HG03378 (cell line): ENCODE measurements around the gene CFAP221.

Experiments
- ATAC-seq: cut with Tn5 transposase; IDR thresholded peaks from one replicate; pipeline ENCODE4 v1.9.1; 2021; ENCODE audit warnings: mild to moderate bottlenecking, moderate library complexity; ENCODE audit not compliant: unreplicated experiment

The CFAP221 gene

DNA sequence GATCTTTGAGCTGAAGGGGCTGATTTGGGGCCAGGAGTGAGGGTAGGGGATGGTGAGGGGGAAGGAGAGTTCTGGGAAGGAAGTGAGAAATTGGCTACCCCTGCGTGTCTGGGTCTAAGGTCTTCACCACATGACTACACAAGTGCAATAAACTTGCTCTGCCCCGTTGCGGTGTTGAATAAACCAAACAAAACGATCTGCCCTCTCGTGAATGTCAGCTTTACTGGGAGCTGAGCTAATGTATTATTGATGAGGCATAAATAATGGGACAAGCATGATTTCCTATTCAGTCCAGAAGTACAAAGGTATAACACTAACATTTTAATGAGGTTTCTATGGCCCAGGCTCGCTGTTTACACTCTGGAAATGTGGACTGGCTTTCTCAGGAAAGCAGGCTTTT is 8.0 kb upstream of the CFAP221 start:
- ATAC-seq: no peak

DNA sequence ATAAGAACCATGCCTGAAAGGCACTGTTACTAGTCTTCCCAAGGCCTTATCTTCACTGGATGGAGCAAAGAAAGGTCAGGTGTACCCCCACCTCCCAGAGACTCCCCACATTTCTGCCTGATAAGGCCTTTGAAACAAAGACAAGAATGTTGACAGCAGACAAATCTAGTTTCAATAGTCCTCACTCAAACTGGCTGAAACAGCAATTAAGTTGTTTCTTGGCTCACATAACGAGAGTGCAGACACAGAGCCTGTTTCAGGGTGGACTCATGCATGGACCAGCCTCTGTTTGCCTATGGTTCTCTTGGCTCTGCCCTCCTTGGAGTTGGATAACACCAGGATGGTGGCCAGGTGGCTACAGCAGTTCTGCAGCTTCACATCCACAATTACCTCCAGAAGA is 7.5 kb upstream of the CFAP221 start:
- no peak for ATAC-seq

DNA sequence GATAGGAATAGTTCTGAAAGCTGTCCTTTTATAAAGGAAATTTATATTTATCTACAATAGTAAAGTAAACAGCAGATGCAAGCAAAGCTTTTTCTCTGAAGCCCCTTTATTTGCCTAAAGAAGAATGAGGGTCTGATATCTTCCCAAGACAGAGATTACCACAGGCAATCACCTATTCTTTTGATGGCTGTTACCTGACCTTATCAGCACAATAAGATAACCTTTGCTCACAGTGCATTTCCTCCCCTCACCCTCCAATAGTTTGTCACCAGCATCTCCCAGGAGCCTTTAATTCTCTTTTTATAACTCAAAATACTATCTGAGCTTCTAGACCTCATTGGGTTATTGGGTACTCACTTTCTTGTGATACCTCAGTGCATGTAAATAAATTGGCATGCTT is 6.5 kb upstream of the CFAP221 start:
- ATAC-seq: no peak

DNA sequence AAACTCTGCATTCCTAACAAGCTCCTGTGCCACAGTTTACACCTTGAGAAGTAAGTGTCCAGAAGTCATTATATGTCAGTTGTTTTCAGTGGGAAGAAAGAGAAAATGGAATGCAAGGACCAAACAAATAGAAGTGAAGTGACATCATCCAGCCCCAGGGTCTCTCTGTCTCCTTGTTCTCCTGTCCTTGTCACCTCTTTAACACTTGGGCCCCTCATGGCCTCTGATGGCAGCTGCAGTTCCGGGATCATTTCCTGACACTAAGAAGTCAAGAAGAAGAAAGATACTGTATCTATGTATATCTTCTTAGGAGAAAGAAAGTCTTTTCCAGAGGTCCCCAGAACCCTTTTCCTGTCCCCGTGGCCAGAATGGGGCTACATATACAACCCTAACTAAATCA is 2.8 kb upstream of the CFAP221 start:
- no peak for ATAC-seq

DNA sequence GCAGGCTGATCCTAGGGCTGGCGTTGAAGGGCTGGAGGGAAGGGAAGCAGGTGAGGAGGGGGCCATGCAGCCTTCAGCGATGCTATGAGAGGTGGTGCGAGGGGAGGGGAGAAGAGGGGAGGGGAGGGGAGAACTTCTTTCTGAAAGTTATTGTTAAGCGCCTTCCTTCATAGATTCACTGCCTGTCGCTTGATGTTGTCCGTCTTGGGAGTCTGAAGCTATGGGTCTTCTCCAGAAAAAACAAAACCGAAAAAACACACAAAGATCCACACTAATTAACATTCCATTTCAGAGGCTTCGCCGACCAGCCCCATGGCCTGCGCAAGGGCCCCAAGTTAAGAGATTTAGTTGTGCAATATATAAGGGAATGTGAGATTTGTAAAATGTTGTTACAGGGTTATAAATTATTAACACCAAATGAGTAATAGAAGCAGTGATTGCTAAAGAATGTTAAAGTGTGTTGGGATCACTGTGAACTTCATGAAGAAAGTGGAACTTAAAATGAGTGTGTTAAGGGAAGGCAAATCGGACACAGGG is 758 bp downstream of the CFAP221 start:
- ATAC-seq: no peak

DNA sequence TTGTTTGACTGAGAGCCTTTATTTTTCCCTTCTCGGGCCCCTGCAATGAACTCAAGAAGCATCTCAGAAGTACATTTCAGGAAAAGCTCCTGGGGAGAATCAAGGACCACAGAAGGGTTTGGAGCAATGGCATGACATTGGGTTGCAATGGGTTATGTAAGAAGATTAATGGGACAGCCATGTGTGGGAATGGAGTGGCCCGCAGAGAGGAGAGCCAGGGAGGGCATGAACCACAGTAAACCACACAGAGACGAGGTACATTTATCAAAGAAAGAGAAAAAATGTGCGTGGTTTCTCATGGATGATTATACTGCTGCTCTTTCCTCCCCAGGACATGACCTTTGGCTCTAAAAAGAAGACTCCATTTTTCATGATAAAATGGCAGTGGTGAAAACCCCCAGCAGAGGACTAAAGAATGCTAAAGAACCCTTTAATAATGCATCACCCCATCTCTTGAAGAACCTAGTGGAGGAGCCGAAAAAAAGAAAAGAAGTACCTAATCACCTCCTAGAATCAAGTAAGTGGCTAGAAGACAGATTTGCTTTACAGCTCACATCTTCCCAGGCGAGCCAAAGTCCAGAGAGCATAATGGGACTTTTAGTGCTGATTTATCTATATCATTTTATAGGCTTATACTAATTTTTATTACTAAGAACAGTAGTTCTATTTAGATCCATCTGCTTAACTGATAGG is 1.7 kb downstream of the CFAP221 start:
- no peak for ATAC-seq

DNA sequence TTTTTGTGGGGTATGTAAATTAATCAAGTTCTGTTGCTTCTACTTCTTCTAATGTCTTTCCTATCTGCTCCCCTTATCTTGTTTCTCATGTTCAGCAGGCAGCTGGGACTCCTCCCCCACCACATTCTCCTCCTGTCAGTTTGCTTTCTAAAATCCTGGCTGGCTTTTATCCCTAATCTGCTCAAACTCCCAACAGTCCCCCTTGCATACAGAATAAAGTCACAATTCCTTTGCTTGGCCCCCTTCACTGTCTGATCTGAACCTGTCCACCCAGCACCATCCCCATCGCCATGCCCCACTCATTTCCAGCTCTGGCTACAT is 2.2 kb downstream of the CFAP221 start:
- no peak for ATAC-seq

DNA sequence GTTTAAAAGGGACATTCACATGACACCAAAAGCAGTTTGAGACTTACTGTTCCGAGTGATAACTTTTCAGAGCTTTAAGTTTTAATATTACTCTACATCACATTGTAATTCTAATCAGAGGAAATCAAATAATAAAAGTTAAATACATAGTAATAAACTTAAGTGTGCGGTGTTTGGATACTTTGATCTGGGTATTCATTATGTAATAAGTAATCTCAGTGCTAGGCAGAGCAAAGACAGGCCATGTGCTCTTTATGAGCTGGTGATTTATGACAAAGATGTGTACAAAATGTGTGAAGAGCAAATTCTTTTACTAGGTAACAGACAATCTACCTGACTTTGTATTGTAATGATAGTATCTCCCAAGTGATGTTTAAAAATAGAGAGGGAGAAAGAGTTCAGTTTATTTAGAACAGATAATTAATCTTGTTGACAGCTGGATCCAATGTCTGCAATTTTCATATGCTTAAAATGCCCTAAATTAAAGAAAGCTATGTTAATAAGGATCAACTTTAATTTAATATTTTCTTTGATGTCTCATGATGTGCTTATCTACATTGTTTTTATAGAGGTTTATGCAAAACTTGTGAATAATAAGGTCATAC is 4.4 kb downstream of the CFAP221 start:
- no peak for ATAC-seq

DNA sequence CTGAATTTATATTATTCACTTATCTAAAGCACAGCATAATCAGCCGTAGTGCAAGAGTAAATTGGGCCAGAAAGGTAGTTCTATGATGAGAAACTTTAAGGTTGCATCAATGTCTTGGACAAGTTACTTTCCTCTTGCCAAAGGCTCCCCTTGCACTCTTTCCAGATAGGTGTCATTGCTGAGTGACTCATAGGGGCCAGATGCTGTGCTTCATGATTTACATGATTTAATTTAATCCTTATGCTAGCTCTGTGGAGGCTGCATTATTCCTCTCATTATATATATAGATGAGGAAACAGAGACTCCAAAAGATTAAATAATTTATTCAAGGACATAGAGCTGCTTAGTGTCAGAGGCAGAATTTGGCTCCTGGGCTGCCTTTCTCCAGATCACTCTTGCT is 5.0 kb downstream of the CFAP221 start:
- no peak for ATAC-seq

DNA sequence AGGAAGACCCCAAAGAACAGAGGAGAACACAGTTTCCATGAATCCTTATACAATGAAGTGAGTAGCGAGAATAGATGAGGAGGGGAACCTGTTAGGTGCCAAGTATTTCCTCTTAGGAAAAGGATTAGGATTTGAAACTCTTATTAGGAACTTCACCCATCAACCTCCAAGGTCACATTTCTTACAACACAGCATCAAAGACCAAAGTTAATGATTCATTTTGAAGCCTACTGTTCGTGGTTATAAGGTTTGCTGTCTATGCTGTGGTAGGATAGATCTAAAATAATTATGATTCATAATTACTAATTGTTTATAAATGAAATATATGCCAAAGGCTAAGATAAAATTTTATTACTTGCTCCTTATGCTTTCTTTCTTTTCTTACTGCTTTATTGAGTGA is 6.1 kb downstream of the CFAP221 start:
- no peak for ATAC-seq

DNA sequence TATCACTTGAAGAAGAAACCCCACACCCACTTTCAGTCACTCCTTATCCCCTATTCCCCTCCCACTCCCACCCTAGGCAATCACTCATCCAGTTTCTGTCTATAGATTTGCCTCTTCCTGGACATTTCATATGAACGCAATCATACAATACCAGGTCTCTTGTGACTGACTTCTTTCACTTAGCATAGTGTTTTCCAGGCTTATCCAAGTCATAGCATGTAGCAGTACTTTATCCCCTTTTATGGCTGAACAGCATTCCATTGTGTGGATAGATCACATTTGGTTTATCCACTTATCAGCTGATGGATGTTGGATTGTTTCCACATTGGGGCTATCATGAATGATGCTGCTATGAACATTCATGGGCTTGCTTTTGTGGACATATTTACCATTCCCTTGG is 6.6 kb downstream of the CFAP221 start:
- ATAC-seq: no peak

DNA sequence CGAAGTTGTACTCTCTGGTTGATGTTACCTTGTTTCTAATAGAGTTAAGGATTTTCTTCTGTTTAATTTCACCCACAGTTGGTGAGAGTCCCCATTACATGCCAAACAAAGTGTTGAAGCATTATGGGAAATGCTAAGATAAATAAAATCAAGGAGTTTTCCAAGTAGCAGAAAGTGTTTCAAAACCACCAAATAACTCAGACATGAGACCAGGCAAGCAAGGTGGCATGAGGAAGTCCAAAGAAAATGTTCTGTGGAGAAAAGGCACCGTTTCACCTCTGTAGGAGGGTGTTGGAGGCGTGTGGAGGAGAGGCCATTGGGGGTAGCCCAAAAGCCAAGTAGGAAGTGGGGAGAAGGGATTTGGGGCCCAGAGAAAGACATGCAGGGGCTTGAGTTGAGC is 8.7 kb downstream of the CFAP221 start:
- no peak for ATAC-seq

DNA sequence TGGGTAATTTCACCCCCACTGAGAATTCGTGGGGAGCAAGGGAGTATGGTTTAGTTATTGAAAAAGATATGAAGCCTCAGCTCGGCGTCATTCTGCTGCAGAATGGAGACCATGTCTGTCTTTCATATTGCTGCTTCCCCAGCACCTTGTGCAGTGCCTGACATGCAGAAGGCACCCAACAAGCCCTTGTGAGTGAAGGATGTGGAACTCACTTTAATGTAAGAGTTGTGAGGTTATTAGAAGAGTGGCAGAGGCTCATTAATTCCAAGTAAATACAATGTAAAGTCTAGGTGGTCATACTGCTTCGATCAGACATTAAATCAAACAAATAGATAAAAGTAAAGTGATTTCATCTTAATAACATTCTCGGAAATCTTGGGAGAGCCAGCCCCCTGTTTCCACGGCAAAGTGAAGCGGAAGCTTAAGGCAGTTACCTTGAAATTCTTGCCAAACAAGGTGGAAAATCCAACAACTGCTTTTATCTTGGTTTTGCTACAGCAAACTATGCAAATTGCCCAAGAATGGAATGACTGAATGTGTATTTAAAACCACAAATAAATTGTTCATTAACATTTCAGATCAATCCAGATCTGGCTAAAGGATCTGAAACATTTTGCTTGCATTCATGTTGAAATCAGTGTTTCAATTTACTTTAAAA is 9.6 kb downstream of the CFAP221 start:
- no peak for ATAC-seq

DNA sequence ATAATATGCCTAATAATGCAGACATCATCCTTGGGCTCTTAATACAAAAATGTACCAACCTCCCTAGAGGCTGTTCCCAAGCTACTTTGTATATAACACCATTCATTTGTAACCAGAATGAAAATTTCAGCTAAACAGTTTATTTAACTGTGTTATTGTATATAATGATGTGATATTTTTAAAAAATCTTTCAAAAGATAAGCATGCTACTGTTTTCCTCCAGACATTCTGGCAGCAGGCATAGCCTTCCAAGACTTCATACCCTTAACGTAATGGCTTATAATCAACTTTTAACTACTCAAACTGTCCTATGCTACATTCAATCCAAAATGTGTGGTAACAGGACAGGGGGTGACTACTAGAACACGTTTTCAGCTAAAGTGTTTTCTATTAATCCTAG is 21.2 kb downstream of the CFAP221 start:
- no peak for ATAC-seq

DNA sequence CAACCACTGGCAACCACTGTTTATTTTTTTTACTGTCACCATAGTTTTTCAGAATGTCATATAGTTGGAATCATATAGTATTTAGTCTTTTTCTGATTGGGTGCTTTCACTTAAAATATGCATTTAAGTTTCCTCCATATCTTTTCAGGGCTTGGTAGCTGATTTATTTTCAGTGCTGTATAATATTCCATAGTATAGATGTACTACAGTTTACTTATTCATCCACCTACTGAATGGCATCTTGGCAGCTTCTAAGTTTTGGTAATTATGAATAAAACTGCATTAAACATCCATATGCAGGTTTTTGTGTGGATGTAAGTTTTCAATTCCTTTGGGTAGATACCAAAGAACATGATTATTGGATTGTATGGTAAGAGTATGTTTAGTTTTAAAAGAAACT is 23.0 kb downstream of the CFAP221 start:
- ATAC-seq: no peak

DNA sequence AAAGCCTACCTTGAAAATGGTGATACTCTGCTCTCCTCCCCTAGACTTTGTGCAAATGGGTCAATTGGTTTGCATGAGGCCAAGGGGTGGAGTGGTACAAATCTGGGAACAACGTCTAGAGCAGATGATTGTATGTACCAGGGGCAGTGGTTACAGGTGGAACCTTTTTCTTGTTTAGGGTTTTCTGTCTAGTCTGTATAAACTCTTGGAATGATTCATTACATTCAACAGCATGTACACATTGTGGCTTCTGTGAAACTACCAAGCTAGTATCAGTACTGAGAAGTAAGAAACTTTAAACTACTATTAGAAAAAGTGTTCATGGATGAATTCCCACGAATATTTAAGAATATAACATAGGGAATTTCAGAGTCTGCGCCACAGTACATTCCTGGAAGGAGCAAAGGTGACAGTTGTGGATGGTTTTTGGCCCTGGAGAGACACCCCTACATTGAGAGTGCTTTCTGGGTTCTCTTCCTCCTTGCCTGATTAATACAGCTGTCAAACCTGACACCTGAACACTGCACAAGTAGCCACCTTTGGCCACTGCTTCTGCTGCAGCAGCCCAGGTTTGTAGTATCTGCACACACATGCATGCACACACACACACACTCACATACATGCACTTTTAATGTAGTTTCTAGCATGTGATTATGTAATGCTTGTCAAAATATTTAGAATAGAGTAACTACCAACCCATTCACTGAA is 30.0 kb downstream of the CFAP221 start:
- peak; percentile 99 for ATAC-seq

DNA sequence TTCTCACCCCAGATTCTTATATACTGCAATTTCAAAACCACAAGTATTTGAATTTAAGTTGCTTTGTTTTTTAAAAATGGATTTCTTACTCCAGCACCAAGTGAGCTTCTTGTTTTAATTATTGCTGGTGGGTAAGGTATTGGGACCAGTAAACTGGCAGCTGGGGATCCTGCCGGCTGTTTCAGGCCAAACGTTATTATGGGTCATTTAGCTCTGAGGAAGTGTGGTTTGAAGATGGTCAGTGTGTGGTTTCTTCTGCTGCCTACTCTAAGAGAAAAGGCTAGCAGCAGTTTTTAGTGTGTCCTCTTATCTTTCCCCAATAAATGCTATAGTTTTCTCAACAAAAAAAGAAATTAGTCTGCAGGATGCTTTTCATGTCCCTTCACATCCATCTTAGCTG is 30.6 kb downstream of the CFAP221 start:
- ATAC-seq: no peak

DNA sequence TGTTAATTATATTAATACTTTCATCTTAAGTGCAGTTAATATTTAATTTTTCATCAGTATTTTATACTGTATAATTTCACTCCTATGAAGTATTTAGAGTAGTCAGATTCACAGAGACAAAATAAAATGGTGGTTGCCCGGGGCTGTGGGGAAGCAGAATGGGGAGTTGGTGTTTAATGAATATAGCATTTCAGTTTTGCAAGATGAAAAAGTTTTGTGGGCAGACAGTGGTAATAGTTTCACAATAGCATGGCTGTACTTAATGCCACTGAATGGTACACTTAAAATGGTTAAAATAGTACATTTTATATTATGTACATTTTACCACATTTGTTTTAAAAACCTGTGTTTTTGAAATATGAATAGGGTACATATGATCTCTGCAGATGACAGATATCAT is 31.2 kb downstream of the CFAP221 start:
- no peak for ATAC-seq

DNA sequence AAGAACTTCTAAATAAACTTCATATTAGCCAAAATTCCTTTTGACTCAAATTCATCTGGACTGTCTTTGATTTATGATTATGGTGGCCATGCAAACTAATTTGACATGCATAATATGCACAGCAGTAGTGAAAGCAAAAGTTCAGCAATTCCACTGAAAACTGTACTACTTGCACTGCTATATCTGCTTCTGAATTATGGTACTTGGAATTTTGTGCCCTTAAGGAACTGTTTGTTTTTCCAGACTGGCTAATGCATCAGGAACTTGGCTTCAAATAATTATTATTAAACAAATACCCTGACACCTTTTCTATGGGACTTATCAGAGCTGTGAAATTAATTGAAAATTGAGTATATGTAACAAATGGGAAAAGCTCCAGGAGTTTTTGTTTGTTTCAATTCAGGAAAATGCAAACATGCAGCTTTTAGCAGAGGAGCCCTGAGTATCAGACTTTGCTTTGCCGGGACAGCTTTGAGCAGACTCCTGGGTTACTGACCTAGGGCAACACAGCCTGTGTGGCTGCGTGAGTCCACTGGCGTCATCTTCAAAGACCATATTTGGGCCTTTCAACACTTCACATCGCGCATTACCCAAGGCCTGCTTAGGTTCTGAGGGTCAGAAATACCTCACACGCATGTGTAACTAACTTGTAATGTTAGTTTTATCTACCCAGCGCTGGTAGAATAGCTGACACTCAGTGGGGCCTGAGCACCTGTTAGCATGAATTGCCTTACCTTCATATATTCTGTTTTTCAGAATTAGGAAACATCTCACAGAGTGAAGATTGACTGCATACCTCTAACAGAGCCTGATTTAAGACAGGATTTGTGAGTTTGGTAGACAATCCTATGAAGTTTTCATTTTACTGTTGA is 35.4 kb downstream of the CFAP221 start:
- no peak for ATAC-seq

DNA sequence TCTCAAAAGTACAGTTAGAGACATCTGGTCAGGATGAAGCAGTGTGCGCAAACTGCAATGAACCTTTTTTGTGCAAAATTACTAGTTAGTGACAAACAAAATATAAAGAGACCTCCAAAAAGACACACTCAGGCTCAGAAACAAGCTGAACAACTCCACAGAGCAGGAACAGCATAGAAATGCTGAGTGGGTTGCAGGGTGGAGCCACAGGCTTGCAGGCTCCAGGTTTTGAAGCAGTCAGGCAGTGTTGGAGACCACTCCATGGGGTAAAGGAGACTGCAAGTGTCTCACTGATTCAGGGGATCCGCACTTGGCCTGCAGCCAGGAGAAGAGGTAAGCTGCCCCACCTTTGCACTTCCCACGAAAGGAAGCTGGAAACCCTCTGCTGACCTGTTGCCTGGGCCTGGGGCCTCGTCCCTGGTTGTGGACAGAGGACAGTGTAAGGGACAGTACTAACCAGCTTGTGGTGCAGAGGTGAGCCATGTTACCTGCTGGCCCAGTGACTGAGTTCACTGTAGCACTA is 36.4 kb downstream of the CFAP221 start:
- ATAC-seq: no peak

DNA sequence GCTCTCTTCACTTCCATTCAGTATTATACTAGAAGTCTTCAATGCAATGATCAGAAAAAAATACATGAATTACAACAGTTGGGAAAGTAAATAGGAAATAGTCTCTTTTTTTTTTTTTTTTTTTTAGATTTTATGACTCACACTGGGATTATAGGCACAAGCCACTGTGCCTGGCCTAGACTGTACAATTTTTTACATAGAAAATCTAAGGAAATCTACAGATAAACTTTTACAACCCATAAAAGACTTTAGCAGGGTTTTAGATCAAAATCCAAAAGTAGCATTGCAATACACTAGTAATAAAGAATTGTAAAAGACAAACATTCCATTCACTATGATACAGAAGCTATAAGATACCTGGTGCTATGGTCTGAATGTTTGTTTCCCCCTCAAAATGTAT is 39.0 kb downstream of the CFAP221 start:
- no peak for ATAC-seq
